Neuron (in vitro differentiated cells): ENCODE results near the gene MCF2L.

ENCODE experiments used
- H2AFZ ChIP-seq: one replicate; pipeline ENCODE4 v1.6.1; 2013; ENCODE audit warnings: low read depth, mild to moderate bottlenecking, inconsistent platforms, low read length, moderate library complexity
- H3K27me3 ChIP-seq: one replicate; pipeline ENCODE4 v1.6.1; 2013; ENCODE audit warnings: low read length; ENCODE audit not compliant: insufficient read depth
- H3K36me3 ChIP-seq: one replicate; pipeline ENCODE4 v1.6.1; 2013; ENCODE audit warnings: low read length; ENCODE audit not compliant: insufficient read depth
- H3K4me1 ChIP-seq: one replicate; pipeline ENCODE4 v1.6.1; 2013; ENCODE audit warnings: low read length; ENCODE audit not compliant: insufficient read depth
- H3K4me3 ChIP-seq: 2 replicates; pipeline ENCODE4 v1.5.1; 2013; ENCODE audit warnings: mild to moderate bottlenecking, low read length, moderate library complexity
- H3K9me3 ChIP-seq: one replicate; pipeline ENCODE4 v1.6.1; 2013; ENCODE audit warnings: low read length

The MCF2L gene

GRCh38 chr13:113091211-113091771 is 122.3 kb downstream of the MCF2L start:
- H2AFZ ChIP-seq, result no peak overlapping the region
- H3K4me1 ChIP-seq, result no peaks in the 10 kb centered on the region
- H3K9me3 ChIP-seq, result no peaks in the 10 kb centered on the region
- H3K27me3 ChIP-seq, result no peaks in the 10 kb centered on the region
- H3K36me3 ChIP-seq, result no peaks in the 10 kb centered on the region
- H3K4me3 ChIP-seq, result no peak overlapping the region

GRCh38 chr13:113091891-113092775 is 123.1 kb downstream of the MCF2L start:
- no peak overlapping the region for H3K4me3 ChIP-seq
- H3K36me3 ChIP-seq, result no peaks in the 10 kb centered on the region
- no peak overlapping the region for H2AFZ ChIP-seq
- no peaks in the 10 kb centered on the region for H3K4me1 ChIP-seq
- H3K9me3 ChIP-seq, result no peaks in the 10 kb centered on the region
- no peaks in the 10 kb centered on the region for H3K27me3 ChIP-seq

- Histone ChIP-seq H3K4me3 (no peak overlapping the region), H2AFZ (no peak overlapping the region), H3K27me3 (no peaks in the 10 kb centered on the region), H3K9me3 (no peaks in the 10 kb centered on the region), H3K36me3 (no peaks in the 10 kb centered on the region), H3K4me1 (peaks cover 5% of the 10 kb centered on the region)
Measured at GRCh38 chr13:113092776-113093579, 124.0 kb downstream of the MCF2L start.

- H3K4me1 ChIP-seq, result peaks cover 5% of the 10 kb centered on the region
- no peak overlapping the region for H3K4me3 ChIP-seq
- H2AFZ ChIP-seq, result no peak overlapping the region
- H3K36me3 ChIP-seq, result no peaks in the 10 kb centered on the region
- no peaks in the 10 kb centered on the region for H3K9me3 ChIP-seq
- H3K27me3 ChIP-seq, result no peaks in the 10 kb centered on the region
Measured at GRCh38 chr13:113093580-113094409, 124.8 kb downstream of the MCF2L start.

- Histone ChIP-seq H3K36me3 (no peaks in the 10 kb centered on the region), H2AFZ (no peak overlapping the region), H3K27me3 (no peaks in the 10 kb centered on the region), H3K4me1 (peaks cover 5% of the 10 kb centered on the region), H3K9me3 (peaks cover 3% of the 10 kb centered on the region), H3K4me3 (no peak overlapping the region)
Measured at GRCh38 chr13:113094410-113094800, 125.4 kb downstream of the MCF2L start.

- Histone ChIP-seq H3K27me3 (no peaks in the 10 kb centered on the region), H3K4me3 (no peak overlapping the region), H3K36me3 (no peaks in the 10 kb centered on the region), H3K4me1 (peaks cover 5% of the 10 kb centered on the region), H2AFZ (no peak overlapping the region), H3K9me3 (peaks cover 3% of the 10 kb centered on the region)
Measured at GRCh38 chr13:113095146-113096051, 126.4 kb downstream of the MCF2L start.

- Histone ChIP-seq H3K4me3 (no peak overlapping the region), H3K27me3 (no peaks in the 10 kb centered on the region), H2AFZ (no peak overlapping the region), H3K36me3 (no peaks in the 10 kb centered on the region), H3K4me1 (peaks cover 5% of the 10 kb centered on the region), H3K9me3 (peaks cover 3% of the 10 kb centered on the region)
Measured at GRCh38 chr13:113096052-113096744, 127.2 kb downstream of the MCF2L start.

- no peak overlapping the region for H2AFZ ChIP-seq
- H3K4me1 ChIP-seq, result peaks cover 5% of the 10 kb centered on the region
- no peak overlapping the region for H3K4me3 ChIP-seq
- H3K27me3 ChIP-seq, result no peaks in the 10 kb centered on the region
- H3K36me3 ChIP-seq, result no peaks in the 10 kb centered on the region
- peaks cover 3% of the 10 kb centered on the region for H3K9me3 ChIP-seq
Measured at GRCh38 chr13:113096745-113097305, 127.8 kb downstream of the MCF2L start.

- Histone ChIP-seq H3K36me3 (no peaks in the 10 kb centered on the region), H3K9me3 (peaks cover 3% of the 10 kb centered on the region), H3K27me3 (no peaks in the 10 kb centered on the region), H3K4me1 (peaks cover 5% of the 10 kb centered on the region), H3K4me3 (no peak overlapping the region), H2AFZ (no peak overlapping the region)
Measured at GRCh38 chr13:113097651-113098050, 128.6 kb downstream of the MCF2L start.

- no peaks in the 10 kb centered on the region for H3K27me3 ChIP-seq
- H3K9me3 ChIP-seq, result peaks cover 3% of the 10 kb centered on the region
- H3K4me3 ChIP-seq, result no peak overlapping the region
- no peak overlapping the region for H2AFZ ChIP-seq
- no peaks in the 10 kb centered on the region for H3K36me3 ChIP-seq
- peaks cover 5% of the 10 kb centered on the region for H3K4me1 ChIP-seq
Measured at GRCh38 chr13:113098162-113098732, 129.2 kb downstream of the MCF2L start.

GRCh38 chr13:113099142-113099541 is 130.1 kb downstream of the MCF2L start:
- Histone ChIP-seq H3K4me3 (no peak overlapping the region), H3K36me3 (no peaks in the 10 kb centered on the region), H2AFZ (no peak overlapping the region), H3K9me3 (peaks cover 3% of the 10 kb centered on the region), H3K27me3 (no peaks in the 10 kb centered on the region), H3K4me1 (peaks cover 5% of the 10 kb centered on the region)
